ENCODE data around the gene DDRGK1. TPM values are rescaled to one million over a fixed set of nuclear protein-coding genes. Genes with fewer than 3 reads are reported as not detected.

DDRGK1 gene
- total and polyA plus RNA-seq, 2 of the 4 experiments (the other 2 are of a cell fraction) = 12.2 to 29.6 TPM

- Histone ChIP-seq H3K14ac (replicated peaks; ENCODE audit: low read depth, low read length) (no peak overlapping the region), H4K91ac (ENCODE audit: insufficient read depth, low read depth, low read length) (no peak overlapping the region), H2BK15ac (ENCODE audit: low read depth, low read length) (no peak overlapping the region), H3K9me3 (ENCODE audit: control insufficient read depth, insufficient read depth, low read length) (no peaks in the 10 kb centered on the region), H2BK20ac (ENCODE audit: low read depth, low read length) (no peak overlapping the region), H2AK9ac (replicated peaks; ENCODE audit: low read depth, low read length, poor library complexity) (no peak overlapping the region), H4K5ac (ENCODE audit: low read depth, low read length) (no peak overlapping the region), H3K36me3 (ENCODE audit: control insufficient read depth, insufficient read depth, low read length) (peaks cover 29% of the 10 kb centered on the region), H3K23ac (ENCODE audit: low read depth, low read length) (no peak overlapping the region), H3K56ac (ENCODE audit: extremely low read depth, insufficient read depth, low read length) (no peak overlapping the region), H3K27ac (ENCODE audit: insufficient read depth, low read length) (no peak overlapping the region), H2BK120ac (ENCODE audit: low read depth, low read length) (no peak overlapping the region), H3K4ac (ENCODE audit: low read depth, low read length) (no peak overlapping the region), H3K27me3 (ENCODE audit: control insufficient read depth, insufficient read depth, low read length) (no peaks in the 10 kb centered on the region), H3K4me2 (ENCODE audit: low read depth, low read length) (no peak overlapping the region), H2AK5ac (ENCODE audit: low read depth, low read length) (no peak overlapping the region), H3K4me3 (ENCODE audit: insufficient read depth, low read depth, low read length) (no peak overlapping the region), H3K18ac (ENCODE audit: low read depth, low read length) (no peak overlapping the region), H3K79me1 (ENCODE audit: low read depth in 1 of 2, low read length in 2 of 2) (peaks cover 19 to 27% of the 10 kb centered on the region in 2 experiments), H2AFZ (replicated peaks; ENCODE audit: low read length, poor library complexity) (no peak overlapping the region), H3K9me1 (ENCODE audit: insufficient read depth, low read length) (0 out of 2 replicates have a peak, but pooled peaks cover 3% of the 10 kb centered on the region), H4K20me1 (ENCODE audit: insufficient read depth, low read length) (no peaks in the 10 kb centered on the region), H3K9ac (ENCODE audit: low read depth, low read length) (no peak overlapping the region), H4K8ac (ENCODE audit: low read depth in 2 of 2, low read length in 2 of 2) (no peak overlapping the region), H3K4me1 (ENCODE audit: control insufficient read depth, insufficient read depth, low read length) (peaks cover 7% of the 10 kb centered on the region), H2BK5ac (ENCODE audit: low read depth, low read length, poor library complexity, severe bottlenecking) (no peak overlapping the region)
- no TSS peak for BruUV-seq (replicated peaks)
- ChIA-PET CTCF (interaction anchor here (0.9 kb wide), 1 partner anchor 147 kb away, joined by 3 read pairs; no protein-coding TSS in a partner anchor), POLR2A (ENCODE audit: unreplicated experiment) (no interaction called here)
- intact Hi-C loops (cut with micrococcal nuclease) (no loop called here), in situ Hi-C loops (cut with MboI; ENCODE audit: low sequenced_read_pairs) (no loop called here), dilution Hi-C loops (cut with HindIII; ENCODE audit: low sequenced_read_pairs, unreplicated experiment) (no loop called here)
- ATAC-seq (ENCODE audit: low read depth) = no peak
- no peak for DNase-seq
- WGBS, 2 experiments (ENCODE audit: extremely low coverage in 2 of 2, insufficient read length in 1 of 2) = 100% methylated on average over 2 of the region's 27 CpGs; no CpG with 5 or more reads in 1 of the 2 experiments
- no peak for TF ChIP-seq CEBPB (IDR thresholded peaks at IDR 0.05; ENCODE audit: low read depth, low read length)
- TF ChIP-seq BHLHE40 (IDR thresholded peaks at IDR 0.05; ENCODE audit: low read depth, low read length) = no peak
- TF ChIP-seq USF2 (IDR thresholded peaks at IDR 0.05; ENCODE audit: low read depth, low read length) = no peak
- TF ChIP-seq RCOR1 (IDR thresholded peaks at IDR 0.05; ENCODE audit: insufficient replicate concordance, low read length) = no peak
- no peak for TF ChIP-seq CTCF (conservative IDR thresholded peaks at IDR 0.05; ENCODE audit: low read depth, low read length)
- no peak for TF ChIP-seq MXI1 (IDR thresholded peaks at IDR 0.05; ENCODE audit: borderline replicate concordance, low read depth, low read length)
- no peak for TF ChIP-seq RAD21 (IDR thresholded peaks at IDR 0.05; ENCODE audit: low read length)
These were observed 4.3 kb downstream of the DDRGK1 start for GRCh38 chr20:3199976-3200755.

Measured in IMR-90 (cell line).